GM21576 (cell line): Measurements from ENCODE around the gene PSD.
A peak's percentile ranks its signal among the peaks of the same experiment; 100 is the strongest.

Experiments
- ATAC-seq: cut with Tn5 transposase; IDR thresholded peaks from one replicate; pipeline ENCODE4 v1.9.1; 2021; ENCODE audit warnings: mild to moderate bottlenecking, moderate library complexity; ENCODE audit not compliant: unreplicated experiment

Gene PSD

GRCh38 chr10:102394079-102394800 lies 24.3 kb downstream of the PSD start:
- ATAC-seq: peak; percentile 74

GRCh38 chr10:102393411-102394078 lies 25.0 kb downstream of the PSD start:
- ATAC-seq: peak; percentile 55

- ATAC-seq: no peak
Observed at GRCh38 chr10:102392306-102392705, 26.3 kb downstream of the PSD start.

- ATAC-seq: no peak
Observed at GRCh38 chr10:102389894-102390293, 28.7 kb downstream of the PSD start.

GRCh38 chr10:102384606-102385429 lies 33.8 kb downstream of the PSD start:
- ATAC-seq: no peak

- no peak for ATAC-seq
Observed at GRCh38 chr10:102384053-102384452, 34.5 kb downstream of the PSD start.

- ATAC-seq: no peak
Observed at GRCh38 chr10:102382871-102383270, 35.7 kb downstream of the PSD start.

- no peak for ATAC-seq
Observed at GRCh38 chr10:102381983-102382382, 36.6 kb downstream of the PSD start.

GRCh38 chr10:102379383-102379782 lies 39.2 kb downstream of the PSD start:
- no peak for ATAC-seq

- ATAC-seq: no peak
Observed at GRCh38 chr10:102376901-102377300, 41.7 kb downstream of the PSD start.

- no peak for ATAC-seq
Observed at GRCh38 chr10:102375867-102376266, 42.7 kb downstream of the PSD start.

- no peak for ATAC-seq
Observed at GRCh38 chr10:102375250-102375649, 43.3 kb downstream of the PSD start.

- ATAC-seq: no peak
Observed at GRCh38 chr10:102371295-102371694, 47.3 kb downstream of the PSD start.

GRCh38 chr10:102368077-102368476 lies 50.5 kb downstream of the PSD start:
- no peak for ATAC-seq

GRCh38 chr10:102367441-102367840 lies 51.1 kb downstream of the PSD start:
- no peak for ATAC-seq

GRCh38 chr10:102358712-102359382 lies 59.7 kb downstream of the PSD start:
- no peak for ATAC-seq

- no peak for ATAC-seq
Observed at GRCh38 chr10:102354451-102354850, 64.1 kb downstream of the PSD start.
